HUES48 (cell line): ENCODE measurements around the gene B4GALT7.
"Not testable (repeated sequence)": the region's sequence is repeated elsewhere in the genome, so short reads cannot be mapped to it uniquely, and the experiment has no call there.

Experiments
- H3K27ac ChIP-seq: one replicate; pipeline ENCODE4 v1.7.0; 2013; ENCODE audit warnings: low read depth, low read length, inconsistent platforms
- H3K27me3 ChIP-seq: 2 replicates; pipeline ENCODE4 v1.6.1; 2013; ENCODE audit warnings: mild to moderate bottlenecking, low read length; ENCODE audit not compliant: control insufficient read depth, insufficient read depth
- H3K36me3 ChIP-seq: 2 replicates; pipeline ENCODE4 v1.6.1; 2013; ENCODE audit warnings: low read length; ENCODE audit not compliant: control insufficient read depth, insufficient read depth
- H3K4me1 ChIP-seq: 2 replicates; pipeline ENCODE4 v1.6.1; 2013; ENCODE audit warnings: mild to moderate bottlenecking, low read length; ENCODE audit not compliant: control insufficient read depth, insufficient read depth
- H3K4me3 ChIP-seq: 2 replicates; pipeline ENCODE4 v1.5.1; 2013; ENCODE audit warnings: mild to moderate bottlenecking, low read depth, low read length
- H3K9ac ChIP-seq: 2 replicates; pipeline ENCODE4 v1.6.1; 2013; ENCODE audit warnings: mild to moderate bottlenecking, low read depth, low read length, moderate library complexity
- H3K9me3 ChIP-seq: 2 replicates; pipeline ENCODE4 v1.6.1; 2013; ENCODE audit warnings: low read length; ENCODE audit not compliant: control insufficient read depth, insufficient read depth

Gene B4GALT7

DNA sequence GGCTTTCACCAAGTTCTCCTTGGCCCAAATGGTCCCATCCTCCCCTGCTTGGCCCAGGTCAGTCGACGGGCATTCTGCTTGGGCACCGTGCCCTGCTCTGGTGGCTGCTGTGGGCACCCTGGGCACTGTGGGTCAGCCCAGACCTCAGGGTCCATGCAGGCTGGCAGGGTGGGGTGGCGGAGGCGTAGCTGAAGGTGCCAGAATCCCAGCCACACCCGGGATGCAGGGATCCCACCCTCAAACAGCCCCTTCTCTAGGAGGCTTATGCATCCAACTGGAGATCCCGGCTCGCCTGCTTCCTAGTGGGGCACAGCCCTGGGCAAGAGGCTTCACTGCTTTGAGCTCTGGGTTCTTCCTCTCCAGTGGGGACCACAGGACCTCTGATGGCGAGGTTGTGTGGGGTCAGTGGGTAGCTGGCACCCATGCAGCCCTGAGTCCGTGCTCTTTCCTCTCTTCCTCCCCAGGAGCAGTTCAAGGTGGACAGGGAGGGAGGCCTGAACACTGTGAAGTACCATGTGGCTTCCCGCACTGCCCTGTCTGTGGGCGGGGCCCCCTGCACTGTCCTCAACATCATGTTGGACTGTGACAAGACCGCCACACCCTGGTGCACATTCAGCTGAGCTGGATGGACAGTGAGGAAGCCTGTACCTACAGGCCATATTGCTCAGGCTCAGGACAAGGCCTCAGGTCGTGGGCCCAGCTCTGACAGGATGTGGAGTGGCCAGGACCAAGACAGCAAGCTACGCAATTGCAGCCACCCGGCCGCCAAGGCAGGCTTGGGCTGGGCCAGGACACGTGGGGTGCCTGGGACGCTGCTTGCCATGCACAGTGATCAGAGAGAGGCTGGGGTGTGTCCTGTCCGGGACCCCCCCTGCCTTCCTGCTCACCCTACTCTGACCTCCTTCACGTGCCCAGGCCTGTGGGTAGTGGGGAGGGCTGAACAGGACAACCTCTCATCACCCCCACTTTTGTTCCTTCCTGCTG lies 9.4 kb downstream of the B4GALT7 start:
- H3K4me3 ChIP-seq: no peak overlapping the region
- no peak overlapping the region for H3K27ac ChIP-seq
- no peaks in the 10 kb centered on the region for H3K9me3 ChIP-seq
- peaks cover 9% of the 10 kb centered on the region; the same call in 1 of the 2 replicates for H3K36me3 ChIP-seq
- H3K4me1 ChIP-seq: peaks cover 11% of the 10 kb centered on the region
- H3K27me3 ChIP-seq: no peaks in the 10 kb centered on the region
- no peak overlapping the region for H3K9ac ChIP-seq

DNA sequence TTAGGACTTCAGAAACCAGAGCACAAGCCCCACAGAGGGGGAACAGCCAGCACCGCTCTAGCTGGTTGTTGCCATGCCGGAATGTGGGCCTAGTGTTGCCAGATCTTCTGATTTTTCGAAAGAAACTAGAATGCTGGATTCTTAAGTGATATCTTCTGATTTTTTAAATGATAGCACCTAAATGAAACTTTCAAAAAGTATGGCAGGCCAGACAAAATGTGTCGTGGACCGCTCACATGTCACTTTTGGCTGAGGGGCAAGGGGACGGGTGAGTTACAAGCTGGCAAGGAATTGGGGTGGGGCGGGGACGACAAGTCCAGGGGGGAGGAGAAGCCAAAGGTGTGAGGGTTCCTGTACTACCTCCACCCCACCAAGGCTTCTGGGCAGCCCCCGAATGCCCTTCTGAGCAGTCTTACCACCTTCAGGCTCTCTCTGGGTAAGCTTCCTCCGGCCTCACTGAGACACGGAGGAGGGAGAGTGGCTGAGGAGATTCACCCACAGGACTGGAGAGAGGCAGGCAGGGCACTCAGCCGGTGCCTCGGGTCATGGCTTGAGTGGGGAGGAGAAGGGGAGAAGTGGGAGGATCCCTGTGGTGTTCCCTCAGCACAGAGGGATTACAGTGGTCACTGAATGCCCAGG lies 10.3 kb downstream of the B4GALT7 start:
- Histone ChIP-seq H3K27ac (no peak overlapping the region), H3K4me3 (no peak overlapping the region), H3K9ac (no peak overlapping the region), H3K36me3 (peaks cover 9% of the 10 kb centered on the region; the same call in 1 of the 2 replicates), H3K27me3 (no peaks in the 10 kb centered on the region), H3K9me3 (no peaks in the 10 kb centered on the region), H3K4me1 (peaks cover 11% of the 10 kb centered on the region)

DNA sequence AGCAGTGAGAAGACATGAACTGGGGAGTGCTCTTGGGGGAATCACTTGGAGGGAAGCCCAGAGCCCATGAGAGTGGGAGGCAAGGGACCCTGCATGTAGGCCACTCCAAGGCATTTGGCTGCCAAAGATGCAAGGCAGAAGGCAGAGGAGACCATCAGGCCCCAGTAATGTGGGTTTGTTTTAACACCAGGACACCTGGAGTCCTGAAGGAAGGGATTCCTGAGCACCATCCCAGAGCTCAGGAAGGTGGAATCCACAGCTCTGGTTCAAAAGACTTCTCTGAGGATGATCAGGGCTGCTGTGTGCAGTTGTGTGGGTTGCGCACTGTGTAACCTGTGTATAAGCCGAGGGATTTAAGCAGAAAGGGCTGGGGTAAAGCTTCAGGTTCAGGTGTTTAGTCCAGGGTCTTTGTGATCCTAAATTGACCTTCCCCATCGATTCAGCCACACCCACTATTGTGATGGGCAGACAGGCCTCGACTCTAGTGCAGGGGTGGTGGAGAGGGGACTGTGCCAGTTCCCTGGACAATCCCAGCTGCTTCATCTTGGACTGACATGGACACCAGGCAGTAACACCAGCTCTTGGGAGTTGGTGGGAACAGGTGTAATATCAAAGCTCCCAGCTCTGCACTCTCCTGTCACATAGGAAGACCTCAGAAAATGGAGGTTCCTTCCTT lies 11.0 kb downstream of the B4GALT7 start:
- Histone ChIP-seq H3K27ac (no peak overlapping the region), H3K4me3 (no peak overlapping the region), H3K27me3 (no peaks in the 10 kb centered on the region), H3K36me3 (peaks cover 9% of the 10 kb centered on the region; the same call in 1 of the 2 replicates), H3K4me1 (peaks cover 11% of the 10 kb centered on the region), H3K9me3 (no peaks in the 10 kb centered on the region), H3K9ac (no peak overlapping the region)

DNA sequence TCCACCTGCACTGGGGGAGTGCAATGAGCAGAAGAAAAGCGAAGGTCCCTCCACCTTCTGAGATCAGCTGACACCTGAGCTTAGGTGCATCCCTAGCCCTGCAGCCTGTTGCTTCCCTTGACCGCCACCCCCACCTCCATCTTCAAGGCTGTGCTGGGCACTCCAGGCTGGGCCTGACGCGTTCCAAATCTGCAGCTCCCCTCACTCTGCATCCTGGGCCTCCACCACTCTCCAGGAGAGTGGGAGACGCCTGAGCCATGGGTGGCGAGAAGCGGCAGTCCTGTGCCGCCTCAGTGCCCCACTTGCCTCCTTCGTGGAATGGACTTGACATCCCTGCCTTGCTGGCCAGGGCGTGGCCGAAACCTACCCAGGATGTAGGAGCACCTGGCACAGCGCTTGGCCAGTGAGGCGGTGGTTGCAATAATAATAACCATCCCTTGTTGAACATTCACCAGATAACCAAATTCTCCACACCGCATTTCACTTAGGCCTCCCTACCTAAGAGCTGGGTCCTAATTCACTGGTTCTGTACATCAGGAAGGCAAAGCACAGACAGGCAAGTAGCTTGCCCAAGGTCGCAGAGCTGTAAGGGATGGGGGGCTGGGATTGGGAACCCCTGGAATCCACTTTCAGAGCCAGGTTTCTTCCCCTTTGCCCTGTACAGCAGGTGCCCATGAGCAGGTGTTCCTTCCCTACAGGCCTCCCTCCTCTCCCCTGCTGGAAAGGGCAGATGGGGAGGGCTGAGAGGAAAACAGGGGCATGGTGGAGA lies 11.7 kb downstream of the B4GALT7 start:
- Histone ChIP-seq H3K27me3 (no peaks in the 10 kb centered on the region), H3K9ac (no peak overlapping the region), H3K4me3 (no peak overlapping the region), H3K27ac (no peak overlapping the region), H3K4me1 (peaks cover 11% of the 10 kb centered on the region), H3K9me3 (no peaks in the 10 kb centered on the region), H3K36me3 (peaks cover 9% of the 10 kb centered on the region; the same call in 1 of the 2 replicates)

DNA sequence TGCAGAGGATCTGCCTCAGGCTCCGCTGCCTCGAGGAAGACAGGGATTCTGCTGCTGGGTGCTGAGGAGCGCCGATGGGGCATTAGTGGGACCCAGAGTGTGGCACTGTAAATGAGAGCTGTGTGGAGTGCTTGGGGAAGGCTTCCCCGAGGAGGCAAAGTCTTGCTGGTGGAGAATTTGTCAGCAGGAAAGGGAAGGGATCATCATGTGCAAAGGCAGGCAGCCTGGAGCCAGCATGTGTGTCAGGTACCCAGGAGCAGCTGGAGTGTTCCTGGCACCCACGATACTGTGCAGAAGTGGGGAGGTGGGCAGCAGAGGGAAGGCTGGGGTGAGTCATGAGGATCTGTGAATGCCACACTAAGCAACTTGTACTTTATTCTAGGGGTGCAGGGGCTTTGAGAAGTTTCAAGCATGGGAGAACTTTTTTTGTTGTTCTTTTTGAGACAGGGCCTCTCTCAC lies 12.3 kb downstream of the B4GALT7 start:
- Histone ChIP-seq H3K36me3 (peaks cover 9% of the 10 kb centered on the region; the same call in 1 of the 2 replicates), H3K27me3 (no peaks in the 10 kb centered on the region), H3K4me3 (no peak overlapping the region), H3K4me1 (peaks cover 8% of the 10 kb centered on the region), H3K9me3 (no peaks in the 10 kb centered on the region; the same call in 1 of the 2 replicates), H3K27ac (no peak overlapping the region), H3K9ac (no peak overlapping the region)

DNA sequence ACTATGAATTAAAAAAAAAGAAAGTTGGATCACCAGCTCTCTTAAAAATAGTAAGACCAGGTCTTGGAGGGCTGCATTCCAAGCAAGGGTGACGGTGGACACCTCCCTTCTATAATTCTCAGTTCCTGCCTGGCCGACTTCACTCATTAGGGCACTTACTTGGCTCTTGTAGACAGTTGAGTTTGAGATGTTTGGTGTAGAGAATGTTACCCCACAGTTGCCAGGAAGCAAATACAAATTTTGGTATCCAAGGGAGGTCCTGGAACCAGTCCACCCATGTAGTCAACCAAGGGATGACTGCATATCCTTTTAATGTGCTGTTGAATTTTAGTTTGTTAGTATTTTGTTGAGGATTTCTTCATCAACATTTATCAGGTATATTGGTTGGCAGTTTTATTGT lies 20.6 kb downstream of the B4GALT7 start:
- Histone ChIP-seq H3K27me3 (no peaks in the 10 kb centered on the region), H3K4me3 (no peak overlapping the region), H3K9ac (no peak overlapping the region), H3K27ac (no peak overlapping the region), H3K4me1 (no peaks in the 10 kb centered on the region), H3K36me3 (peaks cover 4% of the 10 kb centered on the region; the same call in 1 of the 2 replicates), H3K9me3 (no peaks in the 10 kb centered on the region; the same call in 1 of the 2 replicates)

DNA sequence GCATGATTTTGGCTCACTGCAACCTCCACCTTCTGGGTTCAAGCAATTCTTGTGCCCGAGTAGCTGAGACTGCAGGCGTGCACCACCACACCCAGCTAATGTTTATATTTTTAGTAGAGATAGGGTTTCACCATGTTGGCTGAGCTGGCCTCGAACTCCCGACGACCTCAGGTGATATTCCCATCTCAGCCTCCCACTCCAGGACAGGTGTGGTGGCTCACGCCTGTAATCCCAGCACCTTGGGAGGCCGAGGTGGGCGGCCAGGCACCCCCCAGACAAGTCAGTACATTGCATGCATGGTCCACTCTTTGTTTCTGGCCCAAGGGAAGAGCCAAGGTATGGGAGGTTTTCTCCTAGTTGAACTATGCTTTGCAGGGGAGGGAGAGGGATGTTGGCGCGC lies 24.2 kb downstream of the B4GALT7 start:
- H3K9me3 ChIP-seq, H3K4me3 ChIP-seq, H3K27ac ChIP-seq, H3K4me1 ChIP-seq, H3K9ac ChIP-seq, H3K36me3 ChIP-seq, H3K27me3 ChIP-seq: not testable (repeated sequence)

DNA sequence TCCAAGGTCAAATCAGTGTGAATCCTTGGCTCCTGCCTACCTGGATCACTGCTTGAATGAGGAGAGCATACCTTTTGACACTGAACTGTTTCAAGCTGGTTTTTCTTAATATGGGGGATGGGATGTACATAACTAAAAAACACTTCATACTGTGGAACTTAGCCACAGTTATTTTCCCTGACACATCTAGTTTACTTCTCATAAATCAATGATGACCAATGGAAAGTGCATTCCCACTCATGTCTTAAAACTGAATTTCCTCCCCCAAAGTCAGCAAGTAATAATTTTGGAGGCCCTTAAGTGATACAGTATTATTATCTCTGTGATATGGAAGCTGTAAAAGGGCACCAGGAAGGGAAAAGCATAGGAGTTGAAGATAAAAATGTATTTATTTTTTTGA lies 30.3 kb downstream of the B4GALT7 start:
- H3K4me1 ChIP-seq, H3K4me3 ChIP-seq, H3K27me3 ChIP-seq, H3K36me3 ChIP-seq, H3K27ac ChIP-seq, H3K9me3 ChIP-seq, H3K9ac ChIP-seq: not testable (repeated sequence)

DNA sequence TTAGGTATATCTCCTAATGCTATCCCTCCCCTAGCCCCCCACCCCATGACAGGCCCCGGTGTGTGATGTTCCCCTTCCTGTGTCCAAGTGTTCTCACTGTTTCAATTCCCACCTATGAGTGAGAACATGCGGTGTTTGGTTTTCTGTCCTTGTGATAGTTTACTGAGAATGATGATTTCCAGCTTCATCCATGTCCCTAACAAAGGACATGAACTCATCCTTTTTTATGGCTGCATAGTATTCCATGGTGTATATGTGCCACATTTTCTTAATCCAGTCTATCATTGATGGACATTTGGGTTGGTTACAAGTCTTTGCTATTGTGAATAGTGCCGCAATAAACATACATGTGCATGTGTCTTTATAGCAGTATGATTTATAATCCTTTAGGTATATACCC lies 35.0 kb downstream of the B4GALT7 start:
- not testable (repeated sequence) for H3K27me3 ChIP-seq, H3K9ac ChIP-seq, H3K36me3 ChIP-seq, H3K9me3 ChIP-seq, H3K4me3 ChIP-seq, H3K27ac ChIP-seq, H3K4me1 ChIP-seq

DNA sequence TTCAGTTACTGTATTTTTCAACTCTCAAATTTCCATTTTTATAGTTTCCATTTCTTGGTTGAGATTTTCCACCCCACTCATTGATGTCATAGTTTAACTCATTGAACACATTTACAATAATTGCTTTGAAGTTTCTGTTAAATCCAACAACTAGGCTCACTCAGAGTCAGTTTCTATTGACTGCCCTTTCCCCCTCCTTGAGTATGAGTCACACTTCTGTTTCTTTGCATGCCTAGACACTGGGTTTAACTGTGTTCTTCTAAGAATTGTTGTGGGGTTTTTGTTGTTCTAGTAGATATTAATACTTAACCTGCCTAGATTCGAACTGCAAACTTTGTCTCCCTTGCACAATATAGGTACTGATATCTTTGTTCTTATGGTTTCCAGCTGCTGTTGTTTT lies 45.5 kb downstream of the B4GALT7 start:
- H3K36me3 ChIP-seq, H3K27ac ChIP-seq, H3K9me3 ChIP-seq, H3K4me1 ChIP-seq, H3K27me3 ChIP-seq, H3K9ac ChIP-seq, H3K4me3 ChIP-seq: not testable (repeated sequence)
